HEK293 (cell line): ENCODE results near the gene NYAP2.

Experiments
- CTCF ChIA-PET: fragments of 350-600 bp; formaldehyde crosslinking; extraction: SDS; loops from one replicate; lab custom pipeline; 2021; ENCODE audit warnings: antibody characterized with exemption; lab: Yijun Ruan, JAX
- POLR2A ChIA-PET: fragments of 300-600 bp; formaldehyde crosslinking; extraction: SDS; loops from one replicate; lab custom pipeline; 2020; ENCODE audit warnings: antibody characterized with exemption, inconsistent platforms; lab: Yijun Ruan, JAX
- H3K27ac ChIP-seq: fragments of 200-500 bp; sonication (Bioruptor generic); 2 replicates; pipeline ENCODE4 v1.5.1; 2014; ENCODE audit warnings: low read depth, low read length, control low read depth, inconsistent platforms; ENCODE audit errors: extremely low read depth
- H3K36me3 ChIP-seq, 2 experiments: fragments of 200-500 bp in 1 of 2; sonication (Bioruptor generic) in 1 of 2; 1 replicate in 1 of 2; 2 replicates in 1 of 2; pipeline ENCODE4 v1.5.1; 2014 to 2017; ENCODE audit warnings: inconsistent platforms in 2 of 2, low read length in 2 of 2; ENCODE audit not compliant: control insufficient read depth in 2 of 2, insufficient read depth in 1 of 2
- H3K4me1 ChIP-seq: fragments of 200-500 bp; sonication (Bioruptor generic); 2 replicates; pipeline ENCODE4 v1.5.1; 2014; ENCODE audit warnings: mild to moderate bottlenecking, low read length, inconsistent platforms; ENCODE audit not compliant: control insufficient read depth, insufficient read depth
- H3K4me3 ChIP-seq: 2 replicates; pipeline ENCODE4 v1.5.1; 2011; ENCODE audit warnings: low read depth, mild to moderate bottlenecking, control low read depth, low read length, moderate library complexity
- H3K9me3 ChIP-seq: fragments of 200-500 bp; sonication (Bioruptor generic); 2 replicates; pipeline ENCODE4 v1.5.1; 2014; ENCODE audit warnings: low read depth, low read length, inconsistent platforms; ENCODE audit not compliant: control insufficient read depth, insufficient read depth
- GLIS1 ChIP-seq: fragments of 450-650 bp; formaldehyde crosslinking; IDR thresholded peaks from 2 replicates; pipeline ENCODE4 v1.5.1; 2016; ENCODE audit warnings: missing biosample characterization, missing genetic modification characterization
- REST ChIP-seq: fragments of 450-650 bp; formaldehyde crosslinking; IDR thresholded peaks from 2 replicates; pipeline ENCODE4 v1.5.1; 2016; ENCODE audit warnings: missing biosample characterization, missing genetic modification characterization
- TSHZ1 ChIP-seq: fragments of 450-650 bp; formaldehyde crosslinking; IDR thresholded peaks from 2 replicates; pipeline ENCODE4 v1.5.1; 2016; ENCODE audit warnings: missing biosample characterization, missing genetic modification characterization, borderline replicate concordance
- YY2 ChIP-seq: fragments of 450-650 bp; formaldehyde crosslinking; IDR thresholded peaks from 2 replicates; pipeline ENCODE4 v1.5.1; 2016; ENCODE audit warnings: missing biosample characterization, missing genetic modification characterization
- ZBTB20 ChIP-seq: fragments of 450-650 bp; formaldehyde crosslinking; IDR thresholded peaks from 2 replicates; pipeline ENCODE4 v1.5.1; 2016; ENCODE audit warnings: missing biosample characterization, missing genetic modification characterization
- ZNF133 ChIP-seq: fragments of 450-650 bp; formaldehyde crosslinking; IDR thresholded peaks from 2 replicates; pipeline ENCODE4 v1.5.1; 2016; ENCODE audit warnings: missing biosample characterization, missing genetic modification characterization
- ZNF148 ChIP-seq: fragments of 450-650 bp; formaldehyde crosslinking; IDR thresholded peaks from 2 replicates; pipeline ENCODE4 v1.5.0; 2017; ENCODE audit warnings: missing biosample characterization, missing genetic modification characterization, borderline replicate concordance
- ZNF184 ChIP-seq: fragments of 450-650 bp; IDR thresholded peaks from 2 replicates; pipeline ENCODE4 v1.5.1; 2018; ENCODE audit warnings: missing biosample characterization, mild to moderate bottlenecking, missing genetic modification characterization
- ZNF19 ChIP-seq: fragments of 450-650 bp; formaldehyde crosslinking; IDR thresholded peaks from 2 replicates; pipeline ENCODE4; 2016; ENCODE audit warnings: missing biosample characterization, missing genetic modification characterization, low read depth
- ZNF23 ChIP-seq: fragments of 450-650 bp; formaldehyde crosslinking; IDR thresholded peaks from 2 replicates; pipeline ENCODE4 v1.5.1; 2016; ENCODE audit warnings: missing biosample characterization, missing genetic modification characterization, borderline replicate concordance
- ZNF26 ChIP-seq: fragments of 450-650 bp; formaldehyde crosslinking; IDR thresholded peaks from 2 replicates; pipeline ENCODE4 v1.5.1; 2016; ENCODE audit warnings: missing biosample characterization, missing genetic modification characterization
- ZNF274 ChIP-seq, 2 experiments: fragments of 200-500 bp in 1 of 2; fragments of 450-650 bp in 1 of 2; sonication (Bioruptor generic) in 1 of 2; formaldehyde crosslinking in 1 of 2; IDR thresholded peaks; 2 replicates each; pipeline versions ENCODE4 v1.5.1 to v1.6.1; 2014 to 2016; ENCODE audit warnings: borderline replicate concordance in 1 of 2, inconsistent platforms in 1 of 2, low read length in 1 of 2, missing biosample characterization in 1 of 2, missing genetic modification characterization in 1 of 2
- ZNF335 ChIP-seq: fragments of 450-650 bp; formaldehyde crosslinking; conservative IDR thresholded peaks from 2 replicates; pipeline ENCODE4 v1.5.1; 2016; ENCODE audit warnings: missing biosample characterization, missing genetic modification characterization
- ZNF362 ChIP-seq: fragments of 450-650 bp; formaldehyde crosslinking; IDR thresholded peaks from 2 replicates; pipeline ENCODE4 v1.5.1; 2016; ENCODE audit warnings: missing biosample characterization, missing genetic modification characterization
- ZNF501 ChIP-seq: fragments of 450-650 bp; formaldehyde crosslinking; IDR thresholded peaks from 2 replicates; pipeline ENCODE4 v1.5.1; 2016; ENCODE audit warnings: missing biosample characterization, missing genetic modification characterization
- ZNF747 ChIP-seq: fragments of 450-650 bp; formaldehyde crosslinking; IDR thresholded peaks from 2 replicates; pipeline ENCODE4 v1.5.1; 2016; ENCODE audit warnings: missing biosample characterization, missing genetic modification characterization

NYAP2 gene

GRCh38 chr2:225400060-225400511 lies 576 bp downstream of the NYAP2 start:
- Histone ChIP-seq H3K9me3 (no peaks in the 10 kb centered on the region), H3K4me1 (no peaks in the 10 kb centered on the region), H3K36me3 (no peaks in the 10 kb centered on the region), H3K27ac (no peak overlapping the region)
- CTCF ChIA-PET = interaction anchor here (0.9 kb wide), 1 partner anchor 117 kb away, joined by 3 read pairs; no protein-coding TSS in a partner anchor
- TF ChIP-seq ZNF19 (no peak), REST (peak; percentile 81)
- TF ChIP-seq, all 188 proteins: peak for 1
- POLR2A ChIA-PET = no interaction called here
- H3K4me3 ChIP-seq = no peak overlapping the region

GRCh38 chr2:225400546-225401400 lies 1.3 kb downstream of the NYAP2 start:
- CTCF ChIA-PET = interaction anchor here (0.6 to 0.9 kb wide), 2 partner anchors 12 to 118 kb away, joined by 3 to 4 read pairs; no protein-coding TSS in a partner anchor
- Histone ChIP-seq H3K4me3 (no peak overlapping the region), H3K36me3 (no peaks in the 10 kb centered on the region), H3K4me1 (no peaks in the 10 kb centered on the region), H3K27ac (no peak overlapping the region), H3K9me3 (no peaks in the 10 kb centered on the region)
- TF ChIP-seq ZNF274 (IDR thresholded peaks at IDR 0.05; ENCODE audit: low read length) (no peak), ZNF274 (tag by site-specific recombination; IDR thresholded peaks at IDR 0.05; ENCODE audit: borderline replicate concordance) (no peak), ZNF23 (tag by site-specific recombination) (no peak), GLIS1 (tag by site-specific recombination) (no peak), ZNF133 (tag by site-specific recombination) (no peak), YY2 (no peak), ZNF184 (tag by site-specific recombination) (no peak), ZNF148 (tag by site-specific recombination) (no peak), TSHZ1 (tag by site-specific recombination) (no peak), ZNF747 (no peak), ZNF501 (tag by site-specific recombination) (no peak), ZNF335 (tag by site-specific recombination) (no peak), ZNF26 (tag by site-specific recombination) (no peak), ZNF362 (tag by site-specific recombination) (no peak), ZBTB20 (no peak)
- POLR2A ChIA-PET = no interaction called here
